ENCODE measurements around the gene RBM4B.
A peak's percentile ranks its signal among the peaks of the same experiment; 100 is the strongest.

RBM4B gene

GRCh38 chr11:66686100-66686785 is 8.6 kb upstream of the RBM4B start:
- peak; percentile 37 for DNase-seq

- DNase-seq = peak; percentile 38
These were observed 7.8 kb upstream of the RBM4B start for GRCh38 chr11:66685276-66686099.

GRCh38 chr11:66684635-66685034 is 6.9 kb upstream of the RBM4B start:
- peak; percentile 17 for DNase-seq

- DNase-seq = peak; percentile 12
These were observed 6.2 kb upstream of the RBM4B start for GRCh38 chr11:66683877-66684276.

GRCh38 chr11:66680966-66681645 is 3.4 kb upstream of the RBM4B start:
- DNase-seq = peak; percentile 21

GRCh38 chr11:66676931-66677598 is 622 bp downstream of the RBM4B start:
- peak; percentile 57 for DNase-seq

- DNase-seq = peak; percentile 47
These were observed 1.3 kb downstream of the RBM4B start for GRCh38 chr11:66676282-66676919.

- DNase-seq = no peak
These were observed 2.6 kb downstream of the RBM4B start for GRCh38 chr11:66674964-66675602.

GRCh38 chr11:66670816-66671215 is 6.9 kb downstream of the RBM4B start:
- peak; percentile 8 for DNase-seq

GRCh38 chr11:66665369-66665768 is 12.3 kb downstream of the RBM4B start:
- DNase-seq = no peak

- no peak for DNase-seq
These were observed 13.9 kb downstream of the RBM4B start for GRCh38 chr11:66663741-66664296.

GRCh38 chr11:66659763-66660162 is 17.9 kb downstream of the RBM4B start:
- DNase-seq = no peak

GRCh38 chr11:66653123-66653522 is 24.6 kb downstream of the RBM4B start:
- DNase-seq = no peak

- DNase-seq = no peak
These were observed 25.0 kb downstream of the RBM4B start for GRCh38 chr11:66652651-66653050.

- no peak for DNase-seq
These were observed 26.7 kb downstream of the RBM4B start for GRCh38 chr11:66651016-66651415.

GRCh38 chr11:66649903-66650302 is 27.8 kb downstream of the RBM4B start:
- DNase-seq = no peak

GRCh38 chr11:66646828-66647227 is 30.9 kb downstream of the RBM4B start:
- no peak for DNase-seq

- no peak for DNase-seq
These were observed 33.8 kb downstream of the RBM4B start for GRCh38 chr11:66643745-66644437.

- no peak for DNase-seq
These were observed 35.9 kb downstream of the RBM4B start for GRCh38 chr11:66641834-66642233.

- peak; percentile 59 for DNase-seq
These were observed 37.8 kb downstream of the RBM4B start for GRCh38 chr11:66639814-66640340.
